Stimulated activated CD4-positive, alpha-beta T cell treated with anti-CD3 and anti-CD28 coated beads, Interleukin-12 subunit alpha, Interleukin-12 subunit beta, amount 100 ng/mL, for 4 hours (primary cell): Measurements from ENCODE around the gene AUNIP.

Source experiments
- DNase-seq: peaks from one replicate; pipeline ENCODE4 v3.0.0-alpha.2; 2020

The AUNIP gene

DNA sequence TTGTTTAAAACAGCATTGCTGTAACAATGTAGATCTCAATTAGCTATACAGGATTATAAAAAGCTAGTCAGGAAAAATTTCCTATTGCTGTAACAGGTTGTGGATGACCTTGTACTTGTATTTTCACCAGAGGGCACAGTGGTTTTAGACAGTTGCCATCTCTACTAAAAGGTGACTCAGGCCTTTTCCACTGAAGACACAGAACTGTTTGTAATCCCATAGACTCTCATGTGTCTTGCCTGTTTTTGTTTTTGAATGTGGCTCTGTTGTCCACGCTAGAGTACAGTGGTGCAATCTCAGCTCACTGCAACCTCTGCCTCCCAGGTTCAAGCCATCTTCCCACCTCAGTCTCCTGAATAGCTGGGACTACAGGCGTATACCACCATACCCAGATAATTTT lies 33.7 kb downstream of the AUNIP start:
- no peak for DNase-seq

DNA sequence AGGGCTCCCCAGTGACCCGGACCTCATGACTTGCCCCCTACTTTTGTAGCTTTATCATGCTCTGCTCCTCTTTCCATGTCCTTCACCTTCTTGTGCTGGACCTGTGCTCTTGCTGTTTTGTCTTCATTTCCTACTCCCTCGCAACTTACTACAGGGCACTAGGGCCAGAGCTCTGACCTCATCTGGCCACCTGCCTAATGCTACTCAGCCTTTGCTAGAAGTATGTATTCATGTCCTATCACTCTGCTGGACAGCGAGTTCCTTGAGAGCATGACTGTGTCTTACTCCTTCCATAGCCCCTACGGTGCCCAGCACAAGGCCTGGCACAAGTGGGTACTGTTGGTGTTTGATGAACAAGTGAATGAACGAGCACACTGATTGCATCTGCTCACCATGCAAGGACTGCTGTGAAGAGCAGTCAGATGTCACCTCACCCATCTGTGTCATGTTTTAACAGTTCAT lies 37.6 kb downstream of the AUNIP start:
- no peak for DNase-seq

GRCh38 chr1:25821112-25821476 lies 38.2 kb downstream of the AUNIP start:
- DNase-seq = no peak

- DNase-seq = peak; percentile 46
Measured at GRCh38 chr1:25820247-25821111, 38.8 kb downstream of the AUNIP start.

DNA sequence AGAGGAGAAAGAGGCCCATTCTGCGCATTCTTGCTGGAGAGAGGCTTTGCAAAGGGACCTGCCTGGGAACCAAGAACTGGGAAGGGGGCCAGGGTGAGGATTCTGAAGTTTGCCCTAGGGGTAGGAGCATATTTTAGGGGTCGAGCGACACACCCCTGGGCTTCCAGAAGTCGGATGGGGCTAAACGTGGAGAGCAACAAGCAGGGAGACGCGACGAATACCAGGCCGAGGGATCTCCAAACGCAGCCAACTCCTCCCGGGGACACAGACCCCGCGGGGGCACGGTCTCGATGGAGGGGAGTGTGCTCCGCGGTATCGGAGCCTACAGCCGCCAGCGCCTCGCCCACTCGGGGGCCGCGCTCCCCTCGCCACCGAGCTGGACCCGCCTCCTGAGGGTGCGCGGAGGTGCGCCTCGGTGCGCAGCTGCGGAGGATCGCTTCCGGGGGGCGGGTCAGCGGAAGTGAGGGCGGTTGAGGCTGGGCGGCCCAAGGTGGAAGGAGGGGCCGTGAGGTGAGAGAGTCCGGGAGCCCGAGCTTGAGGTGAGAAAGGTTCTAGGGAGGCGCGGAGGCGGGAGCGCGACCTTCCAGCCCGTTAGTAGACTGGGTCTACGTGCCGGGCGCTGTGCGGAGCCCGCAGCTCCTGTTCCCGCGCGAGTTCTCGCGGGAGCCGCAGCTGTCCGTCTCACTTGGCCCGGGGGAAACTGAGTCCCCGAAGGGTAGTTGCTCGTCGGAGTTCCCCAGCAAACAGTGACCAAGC lies 39.6 kb downstream of the AUNIP start, which contains the start of gene MTFR1L:
TSS of gene MTFR1L (plus strand) at position 464 of the 756 bp plus-strand sequence. CDS start 3,151 bp downstream, outside the sequence.
- peak; percentile 93 for DNase-seq

DNA sequence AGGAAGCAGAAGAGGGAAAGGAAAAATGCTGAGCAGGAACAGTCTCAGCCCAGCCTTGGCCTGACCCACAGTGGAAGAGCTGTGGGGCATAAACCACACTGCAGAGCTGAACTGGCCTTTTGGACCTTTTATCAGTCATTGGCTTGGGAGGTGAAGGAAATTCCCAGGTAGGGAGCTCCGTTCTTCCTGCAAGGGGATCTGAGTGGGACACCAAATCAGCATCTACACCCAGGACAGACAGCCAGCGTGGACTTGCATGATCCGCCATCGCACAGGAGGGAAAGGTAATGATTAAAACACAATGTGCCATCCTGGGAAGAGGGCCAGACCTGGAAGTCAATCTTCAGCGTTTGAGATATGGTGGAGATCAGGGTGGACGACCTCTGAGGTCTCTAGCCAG lies 40.7 kb downstream of the AUNIP start:
- no peak for DNase-seq

- DNase-seq = no peak
Measured at GRCh38 chr1:25817840-25818501, 41.3 kb downstream of the AUNIP start.

- DNase-seq = no peak
Measured at GRCh38 chr1:25816112-25816718, 43.0 kb downstream of the AUNIP start.

DNA sequence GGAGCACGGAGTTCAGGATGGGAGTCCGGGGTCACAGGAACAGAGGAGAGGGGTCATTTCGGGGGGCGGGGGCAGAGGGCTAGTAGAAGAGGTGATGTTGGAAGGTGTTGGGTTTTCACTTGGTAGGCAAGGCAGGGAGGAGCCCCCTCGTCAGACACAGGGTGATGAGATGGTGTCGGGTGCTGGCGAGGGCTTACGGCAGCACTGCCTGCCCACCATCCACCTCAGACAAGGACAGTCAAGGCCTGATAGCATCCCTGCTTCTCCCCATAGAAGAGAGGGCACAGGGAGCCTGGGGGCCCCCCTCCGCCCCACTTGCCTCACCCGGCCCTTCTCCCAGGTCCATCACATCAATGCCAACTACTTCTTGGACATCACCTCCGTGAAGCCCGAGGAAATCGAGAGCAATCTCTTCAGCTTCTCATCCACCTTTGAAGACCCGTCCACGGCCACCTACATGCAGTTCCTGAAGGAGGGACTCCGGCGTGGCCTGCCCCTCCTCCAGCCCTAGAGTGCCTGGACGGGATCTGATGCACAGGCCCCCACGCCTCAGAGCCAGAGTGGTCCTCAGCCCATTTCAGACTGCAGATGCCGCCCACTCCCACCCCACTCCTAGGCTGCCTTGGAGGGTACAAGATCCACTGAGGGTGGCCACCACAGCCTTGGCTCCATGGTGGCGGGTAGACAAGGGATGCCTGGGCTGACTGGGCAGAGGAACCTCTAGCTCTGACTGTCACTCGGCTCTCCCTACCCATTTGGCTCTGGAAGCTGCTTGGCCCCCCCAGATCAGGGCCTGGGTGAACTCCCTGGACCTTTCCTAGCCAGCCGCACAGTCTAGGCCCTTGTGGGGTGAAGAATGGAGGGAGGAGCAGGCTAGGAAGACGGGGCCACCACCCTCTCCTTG lies 43.8 kb downstream of the AUNIP start:
- DNase-seq = no peak

GRCh38 chr1:25814549-25815087 lies 44.6 kb downstream of the AUNIP start:
- DNase-seq = no peak

DNA sequence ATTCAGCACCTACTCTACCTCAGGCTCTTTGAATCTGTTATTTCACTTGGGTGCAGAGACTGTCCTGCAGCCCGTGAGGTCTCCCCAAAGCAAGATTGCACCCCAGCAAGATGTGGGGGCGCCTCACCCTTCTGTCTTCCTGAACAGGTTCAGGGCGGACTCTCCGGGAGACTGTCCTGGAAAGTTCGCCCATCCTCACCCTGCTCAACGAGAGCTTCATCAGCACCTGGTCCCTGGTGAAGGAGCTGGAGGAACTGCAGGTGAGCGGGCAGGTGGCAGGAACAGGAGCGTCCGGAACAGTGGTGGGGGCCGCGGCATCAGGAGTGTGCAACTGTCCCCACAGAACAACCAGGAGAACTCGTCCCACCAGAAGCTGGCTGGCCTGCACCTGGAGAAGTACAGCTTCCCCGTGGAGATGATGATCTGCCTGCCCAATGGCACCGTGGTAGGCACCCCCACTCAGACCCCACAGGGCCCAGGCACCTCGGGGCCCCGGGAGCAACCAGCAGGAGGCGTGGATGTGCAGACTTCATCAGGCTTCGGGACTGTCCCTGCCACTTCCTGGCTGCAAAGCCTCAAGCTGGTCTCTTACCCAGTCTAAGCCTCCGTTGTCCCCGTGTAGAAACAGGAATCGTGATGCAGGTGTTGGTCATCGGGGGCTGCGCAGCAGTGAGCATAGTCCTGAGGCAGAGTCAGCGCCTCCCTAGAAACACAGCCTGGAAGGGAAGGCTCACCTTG lies 45.4 kb downstream of the AUNIP start:
- DNase-seq = no peak

GRCh38 chr1:25813071-25813733 lies 46.1 kb downstream of the AUNIP start:
- DNase-seq = no peak

DNA sequence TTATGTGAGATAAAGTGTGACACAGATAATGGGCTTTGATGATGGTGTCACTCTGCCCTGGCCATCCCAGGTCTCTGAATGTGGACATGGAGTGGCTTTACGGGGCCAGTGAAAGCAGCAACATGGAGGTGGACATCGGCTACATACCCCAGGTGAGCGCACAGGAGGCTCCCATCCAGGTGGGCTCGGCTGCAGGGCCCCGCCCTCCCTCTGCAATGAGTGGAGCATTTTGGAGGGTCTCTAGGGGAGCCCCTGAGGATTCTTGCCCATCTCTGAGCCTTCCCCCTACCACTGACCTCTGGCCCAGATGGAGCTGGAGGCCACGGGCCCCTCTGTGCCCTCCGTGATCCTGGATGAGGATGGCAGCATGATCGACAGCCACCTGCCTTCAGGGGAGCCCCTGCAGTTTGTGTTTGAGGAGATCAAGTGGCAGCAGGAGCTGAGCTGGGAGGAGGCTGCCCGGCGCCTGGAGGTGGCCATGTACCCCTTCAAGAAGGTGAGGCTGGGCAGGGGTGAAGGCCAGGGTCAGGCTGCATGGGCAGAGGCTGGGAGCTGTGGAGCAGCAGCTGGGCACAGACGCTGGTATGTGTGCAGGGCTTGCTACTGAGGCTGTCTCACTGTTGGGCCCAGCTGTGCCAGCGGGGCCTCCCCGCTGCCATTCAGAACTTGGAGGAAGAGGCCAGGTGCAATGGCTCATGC lies 47.7 kb downstream of the AUNIP start:
- DNase-seq = no peak

DNA sequence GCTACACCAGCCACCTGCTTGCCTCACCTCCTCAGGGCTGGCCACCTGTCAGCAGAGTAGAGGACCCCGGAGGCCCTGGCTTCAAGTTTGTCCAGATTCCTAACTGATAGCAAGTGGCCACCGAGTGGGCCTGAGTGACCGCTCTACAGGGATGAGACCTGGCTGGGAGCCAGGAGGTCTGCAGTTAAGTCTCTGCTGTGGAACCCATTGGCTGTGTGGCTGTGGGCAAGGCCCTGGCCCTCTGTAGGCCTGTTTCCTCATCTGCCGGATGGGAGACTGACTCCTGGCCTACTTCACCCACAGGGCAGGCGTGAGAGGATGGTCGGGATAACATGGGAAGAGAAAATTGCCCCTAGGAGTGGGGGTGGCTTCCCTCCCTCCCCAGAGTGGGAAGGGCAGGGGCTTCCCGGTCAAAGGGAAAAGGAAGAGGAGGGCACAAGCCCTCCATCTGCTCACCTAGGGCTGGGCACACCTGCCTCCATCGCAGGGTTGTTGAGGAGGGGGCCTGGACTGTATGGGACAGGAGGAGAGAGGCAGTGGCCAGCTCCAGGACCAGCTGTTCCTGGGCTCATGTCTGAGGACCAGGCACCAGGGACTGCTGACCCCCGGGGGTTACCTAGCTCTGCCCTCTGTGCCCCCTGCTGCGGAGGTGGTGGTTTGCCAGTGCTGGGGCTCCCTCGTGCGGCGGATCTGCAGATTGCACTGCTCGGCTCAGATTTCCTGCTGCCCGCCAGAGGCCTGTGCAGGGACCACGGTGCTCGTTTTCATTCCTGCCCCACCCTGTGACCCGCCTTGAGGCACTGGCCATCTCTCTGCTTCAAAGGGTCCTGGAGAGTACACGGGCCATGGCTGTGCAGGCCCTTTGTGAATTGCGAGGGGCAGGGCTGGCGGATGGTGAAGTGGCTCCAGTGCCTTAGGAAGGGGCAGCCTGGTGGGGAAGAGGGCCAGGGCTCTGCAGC lies 48.6 kb downstream of the AUNIP start:
- peak; percentile 83 for DNase-seq

DNA sequence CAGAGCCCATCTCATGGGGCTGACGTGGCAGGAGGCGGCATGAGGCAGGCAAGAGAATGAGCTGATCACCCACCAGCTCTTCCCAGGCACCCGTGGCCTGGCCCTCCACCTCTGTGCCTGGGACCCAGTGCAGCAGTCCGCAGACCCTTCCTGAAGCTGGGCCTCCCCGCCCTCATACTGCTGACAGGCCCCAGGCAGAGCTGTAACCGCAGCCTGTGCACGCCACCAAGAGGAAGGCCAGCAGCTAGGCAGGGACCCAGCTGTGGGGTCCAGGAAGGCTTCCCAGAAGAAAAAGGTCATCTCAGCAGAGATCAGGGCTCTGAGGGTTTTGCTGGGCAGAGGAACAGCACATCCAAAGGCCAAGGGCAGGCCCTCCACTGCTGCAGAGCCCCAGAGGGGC lies 49.3 kb downstream of the AUNIP start:
- no peak for DNase-seq

- no peak for DNase-seq
Measured at GRCh38 chr1:25809283-25809926, 49.9 kb downstream of the AUNIP start.

GRCh38 chr1:25808481-25809244 lies 50.6 kb downstream of the AUNIP start:
- no peak for DNase-seq
